UCSD-AML1 (cell line): ENCODE data around the gene ZFYVE28.
A peak's percentile ranks its signal among the peaks of the same experiment; 100 is the strongest.

Source experiments
- DNase-seq: peaks from one replicate; lab custom pipeline; 2025; ENCODE audit not compliant: unreplicated experiment; lab: John Stamatoyannopoulos, UW

The ZFYVE28 gene

DNA sequence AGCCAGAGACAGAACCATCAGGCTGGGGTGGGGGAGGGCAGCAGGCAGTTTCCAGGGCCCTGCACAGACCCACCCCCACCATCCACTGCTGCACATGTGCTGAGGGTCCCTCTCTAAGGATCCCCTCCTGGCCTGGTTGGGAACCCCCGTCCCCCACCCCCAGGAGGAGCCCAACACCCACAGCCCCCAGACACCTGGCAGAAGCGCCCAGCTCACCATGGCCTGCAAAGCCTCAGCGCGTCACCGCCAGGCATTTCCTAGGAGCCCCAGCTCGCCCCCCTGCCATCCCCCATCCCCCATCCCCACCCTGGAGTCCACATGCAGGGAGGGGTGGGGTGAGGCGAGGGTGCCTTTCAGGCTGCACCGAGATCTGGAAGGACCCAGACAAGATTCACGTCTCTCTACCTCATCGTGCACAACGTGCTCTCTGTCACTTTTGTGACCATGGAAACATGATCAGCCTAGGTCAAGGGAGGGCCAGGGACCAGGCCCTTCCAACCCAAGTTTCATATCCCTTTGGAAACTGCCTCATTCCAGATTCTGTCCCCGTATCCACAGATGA, 165.8 kb downstream of the ZFYVE28 start:
- no peak for DNase-seq

DNA sequence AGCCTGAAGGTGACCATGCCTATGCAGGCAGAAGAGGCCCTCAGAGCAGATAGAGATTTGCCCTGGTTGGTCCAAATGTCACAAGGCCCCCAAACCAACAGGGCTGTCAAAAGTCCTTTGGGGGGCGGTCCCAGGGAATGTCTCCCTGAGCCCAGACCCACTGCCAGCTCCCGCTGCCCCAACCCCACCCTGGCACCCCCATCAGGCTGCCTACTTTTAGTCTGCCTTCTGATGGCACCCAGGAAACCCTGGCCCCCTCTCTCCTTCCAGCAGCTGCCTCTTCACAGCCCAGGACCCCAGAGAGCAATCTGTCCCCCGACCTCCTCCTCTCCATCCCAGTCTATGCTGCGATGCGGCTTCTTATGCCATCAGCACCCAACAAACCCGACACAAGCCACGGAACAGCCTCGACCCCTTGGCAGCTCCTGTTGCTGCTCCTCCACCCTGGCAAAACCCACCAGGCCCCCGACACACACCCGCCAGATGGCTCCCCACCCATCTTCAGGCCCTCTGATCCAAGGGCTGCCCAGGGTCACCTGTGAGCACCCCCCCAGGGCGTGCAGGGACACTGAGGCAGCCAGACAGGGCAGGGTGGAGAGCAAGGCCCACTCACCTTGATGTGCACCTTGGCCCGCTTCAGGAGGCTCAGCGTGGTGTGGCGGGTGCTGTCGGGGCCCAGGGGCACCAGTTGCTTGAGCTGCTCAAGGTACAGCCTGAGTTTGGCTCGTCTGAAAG, 166.5 kb downstream of the ZFYVE28 start:
- no peak for DNase-seq

DNA sequence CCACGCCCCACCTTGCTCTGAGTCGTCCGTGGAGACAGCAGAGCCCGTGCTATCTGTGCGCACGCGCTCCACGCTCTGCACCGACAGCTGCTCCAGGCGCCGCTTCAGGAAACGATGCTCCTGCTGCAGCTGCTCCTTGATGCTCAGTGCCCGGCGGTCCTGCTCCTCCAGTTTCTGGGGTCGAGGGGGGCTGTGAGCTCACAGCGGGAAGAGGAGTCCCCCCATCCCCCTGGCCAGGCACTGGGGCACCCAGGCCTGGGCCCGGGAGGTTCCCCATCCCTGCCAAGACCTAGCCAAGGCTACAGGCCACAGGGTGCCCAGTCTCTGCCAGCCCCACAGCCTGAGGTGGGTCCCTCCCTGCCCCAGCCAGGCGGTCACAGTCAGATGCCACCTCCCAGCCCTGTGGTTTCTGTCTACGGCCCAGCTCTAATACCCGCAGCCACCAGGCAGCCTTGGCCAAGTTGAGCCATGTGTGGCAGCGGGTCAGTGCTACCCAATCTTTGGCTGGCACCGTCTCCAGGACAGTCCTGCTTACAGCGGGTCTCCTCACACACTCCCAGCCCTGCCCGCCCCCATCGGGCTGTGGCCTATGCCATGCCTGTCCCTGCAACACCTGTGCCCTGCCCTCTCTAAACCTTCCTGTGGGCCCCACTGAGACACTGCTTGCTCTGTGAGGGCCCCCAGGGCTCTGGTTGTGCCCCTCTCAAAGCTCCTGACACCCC, 167.2 kb downstream of the ZFYVE28 start:
- no peak for DNase-seq

DNA sequence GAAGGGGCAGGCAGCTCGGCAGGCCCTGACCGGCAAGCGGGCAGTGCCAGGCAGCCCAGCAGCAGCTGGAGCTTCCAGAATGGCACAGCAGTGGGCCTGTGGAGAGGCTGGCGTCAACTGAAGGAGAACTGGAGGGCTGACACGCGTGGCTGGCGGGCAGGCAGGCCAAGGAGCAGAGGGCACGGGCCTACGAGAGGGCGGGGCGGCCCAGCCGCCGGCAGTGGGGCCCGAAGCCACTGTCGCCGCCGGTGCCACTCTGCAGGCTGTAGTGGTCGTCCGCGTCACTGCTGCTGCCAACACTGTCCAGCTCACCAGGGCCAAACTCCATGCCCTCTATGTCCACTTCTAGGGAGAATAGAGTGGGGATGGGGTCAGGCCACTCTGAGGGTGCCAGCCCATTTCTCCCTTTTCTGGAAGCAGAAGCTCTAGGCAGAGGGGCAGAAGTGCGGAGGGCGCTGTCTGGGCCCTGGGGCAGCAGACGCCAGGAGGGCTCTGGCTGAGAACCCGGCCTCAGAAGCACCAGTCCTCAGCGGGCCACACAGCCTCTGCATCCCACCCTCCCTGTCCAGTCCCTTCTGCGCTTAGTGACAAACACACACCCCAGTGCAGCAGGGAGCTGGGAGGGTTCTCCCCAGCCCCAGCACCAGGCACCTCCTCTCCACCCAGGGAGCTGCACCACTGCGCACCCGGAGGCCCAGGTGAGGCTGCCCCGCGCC, 167.9 kb downstream of the ZFYVE28 start:
- no peak for DNase-seq

DNA sequence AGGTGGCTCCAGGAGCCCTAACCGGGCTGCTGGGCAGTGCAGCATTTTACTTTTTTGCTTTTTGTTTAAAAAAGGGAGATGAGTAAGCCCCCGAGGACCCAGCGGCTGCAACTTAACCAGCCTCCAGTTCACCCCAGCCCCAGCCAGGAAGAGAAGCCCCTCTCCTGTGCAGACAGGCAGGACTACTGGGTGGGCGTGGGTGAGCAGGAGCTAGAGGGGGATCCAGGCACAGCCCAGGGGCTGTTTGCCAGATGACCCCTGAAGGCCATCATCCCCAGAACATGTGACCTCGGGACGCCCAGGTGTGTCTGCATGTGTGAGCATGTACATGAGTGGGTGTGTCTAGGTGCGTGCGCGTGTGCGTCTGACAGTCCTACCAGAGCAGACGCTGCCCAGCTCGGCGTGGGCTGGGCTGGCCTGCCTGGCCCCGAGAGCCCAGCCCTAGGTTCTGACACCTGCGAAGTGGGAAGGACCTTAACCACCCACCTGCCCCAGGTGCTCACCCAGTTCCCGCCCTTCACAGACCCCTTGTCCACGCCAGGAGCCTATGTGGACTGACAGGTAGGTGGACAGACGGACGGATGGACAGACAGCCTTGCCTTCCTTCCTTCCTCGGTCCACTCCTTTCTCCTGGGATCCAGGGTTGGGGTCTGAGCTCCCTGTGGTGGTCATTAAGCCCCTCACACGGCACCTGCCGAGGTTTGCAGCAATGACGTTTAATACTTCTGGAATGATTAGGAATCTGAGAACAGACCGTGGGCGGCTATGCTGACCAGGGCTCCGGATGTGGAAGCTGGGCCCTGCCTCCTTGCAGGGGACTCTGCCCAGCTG, 168.7 kb downstream of the ZFYVE28 start:
- DNase-seq = no peak

DNA sequence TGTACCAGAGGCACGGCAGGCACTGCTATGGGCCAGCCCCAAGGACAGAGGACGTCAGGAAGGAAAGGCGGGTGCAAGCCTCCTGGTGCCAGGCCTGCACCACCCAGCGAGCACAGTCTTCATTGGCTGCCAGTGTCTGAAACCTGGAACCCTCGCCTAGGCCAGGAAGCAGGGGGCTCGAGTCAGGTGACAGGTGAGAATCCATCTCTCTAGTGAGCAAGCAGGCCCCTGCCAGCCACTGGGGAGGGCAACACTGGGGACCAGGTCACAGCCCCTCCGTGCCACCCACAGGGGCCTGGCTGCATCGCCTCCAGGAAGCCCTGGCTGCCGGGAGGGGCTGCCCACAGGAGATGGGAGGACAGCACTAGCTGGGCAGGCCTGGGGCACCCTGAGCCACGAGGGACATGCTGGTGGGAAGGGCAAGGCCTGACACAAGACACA, 169.6 kb downstream of the ZFYVE28 start:
- no peak for DNase-seq

DNA sequence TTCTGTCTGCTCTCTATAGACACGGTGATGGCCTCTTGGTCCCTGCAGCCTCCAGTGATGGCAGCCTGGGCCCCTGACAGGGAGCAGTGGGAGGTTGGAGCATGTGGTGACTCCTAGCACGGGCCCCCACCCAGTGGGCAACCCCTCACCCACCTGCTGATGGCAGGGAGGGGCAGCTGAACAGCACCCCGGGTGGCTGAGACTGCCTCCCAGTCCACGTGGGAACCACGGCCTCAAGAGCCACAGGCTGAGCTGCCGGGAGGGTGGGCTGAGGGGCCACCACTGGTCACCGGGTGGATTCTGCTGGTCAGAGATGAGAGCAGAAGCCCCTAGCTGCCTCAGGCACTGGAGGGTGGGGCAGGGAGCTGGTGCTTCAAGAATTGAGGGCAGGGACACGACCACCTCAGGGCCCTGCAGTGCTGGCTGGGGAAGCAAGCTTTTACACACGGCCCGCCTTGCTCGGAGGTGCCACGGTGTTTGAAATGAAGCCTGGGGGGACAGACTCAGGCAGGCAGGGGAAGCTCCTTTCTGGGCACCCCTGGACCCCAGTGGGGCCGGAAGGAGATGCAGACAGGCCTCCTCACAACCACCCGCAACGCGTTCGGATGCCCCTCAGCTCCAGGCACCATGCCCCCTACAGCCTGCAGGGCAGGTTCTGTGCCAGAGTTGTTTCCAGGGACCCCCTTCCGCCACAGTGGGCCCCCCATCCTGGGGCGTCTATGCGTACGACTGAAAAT, 170.2 kb downstream of the ZFYVE28 start:
- DNase-seq = no peak

DNA sequence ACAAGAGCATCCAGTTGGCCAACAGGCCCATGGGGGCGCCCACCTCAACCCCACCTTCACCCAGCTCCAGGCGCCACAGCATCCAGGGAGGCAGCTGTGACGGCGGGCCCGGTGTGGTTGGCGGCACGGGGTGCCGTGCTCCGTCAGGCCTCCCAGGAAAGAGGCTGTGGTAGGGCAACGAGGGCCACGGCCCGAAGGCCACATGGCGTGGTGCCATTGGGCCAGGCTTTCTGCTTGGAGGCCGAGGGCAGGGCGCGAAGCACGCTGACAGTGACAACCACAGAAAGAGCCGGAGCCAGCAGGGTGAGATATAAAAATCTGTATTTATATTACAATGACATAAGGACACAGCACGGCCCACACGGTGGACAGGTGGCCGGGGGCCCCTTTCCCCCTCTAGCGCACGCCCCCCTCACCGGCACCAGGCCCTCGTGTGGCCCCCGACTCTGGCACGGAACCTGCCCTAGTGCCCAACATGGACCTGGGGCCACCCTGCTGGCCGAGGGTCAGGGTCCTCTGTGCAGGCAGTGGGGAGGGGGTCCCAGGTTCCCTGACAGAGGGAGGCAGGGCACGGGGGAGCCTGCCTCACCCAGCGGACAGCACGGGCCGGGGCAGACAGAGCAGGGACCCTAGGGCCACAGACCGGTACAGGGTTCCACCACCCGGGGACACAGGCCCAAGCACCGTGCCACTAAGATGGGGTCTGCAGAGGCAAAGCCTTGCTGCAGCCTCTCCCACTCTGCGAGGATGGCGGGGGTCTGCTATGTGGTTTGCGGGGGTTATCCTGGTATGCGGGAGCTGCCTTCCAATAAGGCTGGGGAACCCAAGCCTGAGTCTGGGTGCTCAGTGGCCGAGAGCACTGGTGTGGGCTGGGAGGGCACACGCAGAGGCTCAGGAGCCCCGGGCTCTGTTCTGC, 171.1 kb downstream of the ZFYVE28 start:
- no peak for DNase-seq

DNA sequence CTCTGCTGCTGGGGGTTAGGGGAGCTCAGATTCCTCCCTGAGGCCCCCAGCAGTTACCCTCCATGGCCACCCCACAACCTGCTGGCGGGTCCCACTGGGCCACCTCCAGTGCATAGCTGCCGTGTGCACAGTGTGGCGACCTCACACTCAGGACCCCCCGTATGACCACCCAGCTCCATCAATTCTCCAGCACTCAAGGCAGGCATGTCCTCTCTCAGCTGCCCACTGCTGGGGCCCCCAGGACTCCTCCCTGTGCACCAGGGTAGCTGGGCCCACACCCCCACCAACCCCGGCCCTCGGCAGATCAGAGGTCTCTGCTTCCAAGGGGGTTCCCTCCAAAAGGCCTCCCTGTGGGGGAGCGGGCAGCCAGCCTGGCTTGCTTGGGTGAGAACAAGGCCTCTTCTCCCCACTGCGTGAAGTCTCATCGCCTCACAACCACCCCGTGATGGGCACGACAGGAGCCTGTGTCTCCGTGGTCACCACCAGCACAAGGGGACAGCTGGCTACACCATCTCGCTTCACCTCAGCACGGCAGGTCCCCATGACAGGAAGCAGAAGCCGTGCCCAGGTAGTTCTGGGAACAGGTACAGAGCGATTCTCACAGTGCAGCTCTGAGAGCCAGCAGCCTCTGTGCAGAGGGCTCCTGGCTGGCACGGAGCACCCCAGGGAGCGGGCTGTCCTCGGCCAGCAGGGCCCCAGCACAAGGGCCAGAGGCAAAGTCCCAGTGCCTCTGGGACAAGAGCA, 171.9 kb downstream of the ZFYVE28 start:
- no peak for DNase-seq

DNA sequence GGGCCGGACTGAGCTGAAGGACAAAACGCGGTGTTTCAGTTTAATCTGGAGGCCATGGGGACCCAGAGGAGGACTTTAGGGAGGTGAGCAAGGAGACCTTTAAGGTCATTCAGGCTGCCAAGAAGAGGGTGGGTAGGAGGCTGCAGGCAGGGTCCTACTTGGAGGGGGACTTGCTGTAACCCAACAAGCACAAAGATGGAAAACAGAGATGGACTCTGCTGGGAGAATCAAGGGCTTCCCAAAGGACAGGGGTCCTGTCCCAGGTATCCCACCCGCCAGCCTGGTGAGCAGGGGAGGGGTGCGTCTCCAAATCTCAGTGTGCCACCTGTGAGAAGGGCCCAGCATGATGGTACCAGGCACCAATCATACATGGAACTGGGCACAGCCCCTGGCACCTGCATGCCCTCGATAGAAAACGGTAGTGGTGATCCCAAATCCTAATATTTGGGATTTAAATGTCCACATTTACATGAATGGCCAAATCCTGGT, 172.6 kb downstream of the ZFYVE28 start:
- no peak for DNase-seq

DNA sequence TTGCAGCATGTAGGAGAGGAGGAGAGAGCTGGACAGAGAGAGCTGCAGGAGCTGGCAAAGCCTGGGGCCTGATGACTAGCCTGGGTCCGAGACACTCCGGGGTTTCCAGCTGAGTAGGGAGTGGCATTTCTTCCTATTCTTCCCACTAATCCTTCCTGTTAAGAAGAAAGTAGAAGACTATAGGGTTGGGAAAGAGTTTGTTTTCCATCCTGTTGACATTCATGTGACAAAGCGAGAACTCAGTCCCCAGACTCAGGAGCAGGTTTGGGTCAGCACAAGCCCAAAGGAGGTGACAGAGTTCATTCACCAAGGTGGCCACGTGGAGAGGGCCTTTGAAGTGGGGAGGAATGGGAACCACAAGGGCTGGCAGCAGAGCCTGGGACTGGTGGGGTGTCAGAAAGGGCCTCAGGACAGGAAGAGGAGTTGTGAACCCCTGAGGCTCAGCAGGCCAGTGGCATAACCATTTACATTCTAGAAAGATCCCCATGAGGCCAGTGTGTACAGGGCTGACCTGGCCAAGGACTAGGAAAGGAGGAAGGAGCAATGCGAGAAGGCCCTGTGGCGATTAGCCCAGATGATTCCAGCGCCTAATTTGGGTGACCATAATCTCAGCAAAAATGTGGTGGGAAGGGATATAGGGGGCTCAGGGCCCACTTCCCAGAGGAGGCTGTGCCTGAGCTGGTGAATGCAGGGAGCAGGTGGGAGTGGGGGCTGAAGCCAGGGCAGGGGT, 173.2 kb downstream of the ZFYVE28 start:
- no peak for DNase-seq

DNA sequence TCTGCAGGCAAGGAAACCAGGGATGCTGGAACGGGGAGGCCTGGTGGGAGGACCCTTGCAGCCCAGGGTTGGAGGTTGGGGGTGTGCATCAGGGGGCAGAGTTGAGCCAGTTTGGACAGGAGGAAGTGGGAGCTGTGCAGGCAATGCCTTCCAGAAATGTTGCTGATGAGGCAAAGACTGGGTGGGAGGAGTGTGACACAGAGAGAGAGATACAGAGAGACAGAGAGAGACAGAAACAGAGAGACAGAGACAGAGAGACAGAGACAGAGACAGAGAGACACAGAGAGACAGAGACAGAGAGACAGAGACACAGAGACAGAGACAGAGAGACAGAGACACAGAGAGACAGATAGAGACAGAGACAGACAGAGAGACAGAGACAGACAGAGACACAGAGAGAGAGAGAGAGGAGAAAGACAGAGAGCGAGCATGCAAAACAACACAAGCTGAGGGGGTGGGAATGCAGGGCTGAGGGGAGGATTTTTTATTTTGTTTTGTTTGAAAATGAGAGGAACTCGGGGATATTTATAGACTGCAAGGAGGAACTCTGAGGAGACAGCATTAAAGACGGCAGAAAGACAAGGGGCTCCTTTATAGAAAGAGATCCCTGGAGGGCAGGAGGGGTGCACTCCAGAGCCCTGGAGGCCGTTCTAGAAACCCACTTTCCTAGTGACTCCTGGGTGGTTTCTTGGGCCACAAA, 174.6 kb downstream of the ZFYVE28 start:
- DNase-seq = peak; percentile 57

DNA sequence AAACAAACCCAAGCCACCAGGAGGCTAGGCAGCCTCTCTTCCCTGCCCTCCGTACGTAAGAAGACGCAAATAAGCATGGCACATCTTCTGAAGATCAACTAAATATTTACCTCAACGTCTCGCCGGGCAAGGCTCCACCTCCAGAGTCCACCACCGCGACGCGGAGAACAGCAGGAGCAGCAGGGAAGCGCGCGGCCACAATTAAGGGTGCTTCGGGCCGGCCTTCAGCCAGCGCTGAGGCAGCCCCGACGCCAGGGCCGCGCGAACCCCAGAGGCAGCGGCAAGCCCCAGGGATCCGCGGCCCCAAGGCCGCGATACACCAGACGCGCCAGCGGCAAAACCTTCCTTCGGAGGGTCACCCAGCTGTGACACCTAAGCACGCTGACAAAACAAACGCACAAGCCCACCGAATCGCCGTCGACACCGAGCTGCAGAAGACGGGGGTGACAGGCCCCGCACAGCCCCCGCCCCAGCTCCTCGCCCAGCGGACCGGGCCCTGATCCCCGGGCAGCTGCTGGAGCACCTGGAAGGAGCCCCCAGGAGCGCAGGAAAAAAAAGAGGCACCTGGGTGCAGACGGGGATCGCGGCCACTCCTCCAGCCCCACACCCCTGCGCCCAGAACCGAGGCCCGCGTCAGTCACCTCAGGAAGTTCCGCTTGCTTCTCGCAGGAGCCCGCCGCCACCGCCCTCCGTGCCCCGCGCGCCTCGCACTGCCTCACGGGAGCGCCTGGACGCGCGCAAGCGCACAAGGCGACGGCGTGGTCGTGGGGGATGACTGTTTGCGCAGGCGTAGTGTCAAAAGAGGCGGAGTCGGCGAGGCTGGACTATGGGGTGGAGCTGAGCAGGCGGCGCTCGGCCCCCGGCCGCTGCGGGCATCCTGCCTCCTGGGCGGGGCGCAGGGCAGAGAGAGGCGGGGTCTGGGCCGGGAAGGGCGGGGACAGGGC, 176.8 kb downstream of the ZFYVE28 start, which contains the start of the genes HAUS3 and POLN:
HAUS3 (minus strand) TSS at position 712 of the 944 bp plus-strand sequence. CDS start 1,175 bp downstream, outside the sequence.
POLN (minus strand) TSS at position 712 of the 944 bp plus-strand sequence. CDS start 12,890 bp downstream, outside the sequence.
- DNase-seq = peak; percentile 99

DNA sequence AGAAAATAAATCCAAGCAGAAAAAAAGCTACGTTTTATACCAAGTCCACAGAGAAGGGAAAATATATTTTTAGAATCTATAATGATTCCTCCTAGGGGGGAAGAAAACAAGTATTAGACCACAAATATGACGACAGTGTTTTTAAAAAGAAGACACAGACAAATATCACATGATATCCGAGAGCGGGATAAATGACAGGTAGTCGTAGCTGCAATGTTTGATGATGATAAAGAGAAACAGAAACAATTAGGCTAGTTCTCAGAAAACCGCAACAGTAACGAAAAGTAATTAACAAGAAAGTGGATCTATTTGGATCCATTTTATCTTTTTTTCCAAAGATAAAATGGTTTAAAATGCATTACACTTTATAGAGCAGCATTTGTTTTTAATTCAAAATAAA, 177.4 kb downstream of the ZFYVE28 start:
- DNase-seq = no peak

DNA sequence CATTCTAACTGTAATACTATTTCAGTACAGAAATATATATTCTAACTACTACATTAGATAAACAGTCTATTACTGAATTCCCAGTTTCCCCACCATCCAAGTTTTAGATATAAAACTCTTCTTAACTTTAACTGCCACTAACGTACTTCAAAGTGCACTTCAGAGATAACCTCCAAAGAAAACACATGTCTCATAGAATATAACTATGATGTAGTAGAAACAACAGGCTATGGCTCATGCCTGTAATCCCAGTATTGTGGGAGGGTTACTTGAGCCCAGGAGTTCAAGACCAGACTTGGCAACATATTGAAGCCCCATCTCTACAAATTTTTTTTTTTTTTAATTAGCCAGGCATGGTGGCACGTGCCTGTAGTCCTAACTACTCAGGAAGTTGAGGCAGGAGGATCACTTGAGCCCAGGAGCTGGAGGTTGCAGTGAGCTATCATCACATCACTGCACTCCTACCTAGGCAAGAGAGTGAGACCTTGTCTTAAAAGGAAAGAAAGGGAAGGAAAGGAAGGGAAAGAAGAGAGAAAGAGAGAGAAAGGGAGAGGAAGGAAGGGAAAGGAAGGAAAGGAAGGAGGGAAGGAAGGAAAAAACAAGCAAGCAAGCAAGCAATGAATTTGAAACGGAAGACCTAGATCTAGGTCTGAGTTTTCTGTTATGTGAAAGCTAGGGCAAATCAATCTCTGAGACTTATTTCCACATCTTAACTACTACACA, 181.3 kb downstream of the ZFYVE28 start:
- no peak for DNase-seq
